ENCODE measurements around the gene KRT6B.
"Not testable (repeated sequence)": the region's sequence is repeated elsewhere in the genome, so short reads cannot be mapped to it uniquely, and the experiment has no call there.

The KRT6B gene

GRCh38 chr12:52411815-52412214 is 40.1 kb downstream of the KRT6B start:
- DNase-seq (ENCODE audit: low read depth) = no peak

- not testable (repeated sequence) for DNase-seq (ENCODE audit: low read depth)
Observed at GRCh38 chr12:52410589-52411248, 41.2 kb downstream of the KRT6B start.

- DNase-seq (ENCODE audit: low read depth) = peak; percentile 10
Observed at GRCh38 chr12:52407918-52408317, 44.0 kb downstream of the KRT6B start.

GRCh38 chr12:52405922-52406385 is 46.0 kb downstream of the KRT6B start, which contains the start of gene KRT82:
KRT82 (minus strand) TSS chr12:52406335; CDS start chr12:52406277, 58 bp downstream.
- DNase-seq (ENCODE audit: low read depth) = no peak

GRCh38 chr12:52404951-52405350 is 47.0 kb downstream of the KRT6B start:
- no peak for DNase-seq (ENCODE audit: low read depth)

- DNase-seq (ENCODE audit: low read depth) = no peak
Observed at GRCh38 chr12:52403561-52403960, 48.4 kb downstream of the KRT6B start.

- no peak for DNase-seq (ENCODE audit: low read depth)
Observed at GRCh38 chr12:52402873-52403540, 48.9 kb downstream of the KRT6B start.

GRCh38 chr12:52402377-52402776 is 49.6 kb downstream of the KRT6B start:
- DNase-seq (ENCODE audit: low read depth) = no peak

GRCh38 chr12:52401926-52402325 is 50.0 kb downstream of the KRT6B start:
- DNase-seq (ENCODE audit: low read depth) = peak; percentile 21

GRCh38 chr12:52401526-52401925 is 50.4 kb downstream of the KRT6B start:
- DNase-seq (ENCODE audit: low read depth) = peak; percentile 33

GRCh38 chr12:52400906-52401305 is 51.0 kb downstream of the KRT6B start:
- no peak for DNase-seq (ENCODE audit: low read depth)

GRCh38 chr12:52399756-52400155 is 52.2 kb downstream of the KRT6B start:
- DNase-seq (ENCODE audit: low read depth) = no peak

GRCh38 chr12:52398176-52398575 is 53.8 kb downstream of the KRT6B start:
- DNase-seq (ENCODE audit: low read depth) = peak; percentile 26

- no peak for DNase-seq (ENCODE audit: low read depth)
Observed at GRCh38 chr12:52396656-52397055, 55.3 kb downstream of the KRT6B start.

Measured in ELR (cell line).